C1 segment of cervical spinal cord (tissue), 14 donors: Measurements from ENCODE around the gene PORCN.

ENCODE experiments used
- DNase-seq, 14 donors: peaks; one replicate each; lab custom pipeline; 2025; lab: John Stamatoyannopoulos, UW

PORCN gene

DNA sequence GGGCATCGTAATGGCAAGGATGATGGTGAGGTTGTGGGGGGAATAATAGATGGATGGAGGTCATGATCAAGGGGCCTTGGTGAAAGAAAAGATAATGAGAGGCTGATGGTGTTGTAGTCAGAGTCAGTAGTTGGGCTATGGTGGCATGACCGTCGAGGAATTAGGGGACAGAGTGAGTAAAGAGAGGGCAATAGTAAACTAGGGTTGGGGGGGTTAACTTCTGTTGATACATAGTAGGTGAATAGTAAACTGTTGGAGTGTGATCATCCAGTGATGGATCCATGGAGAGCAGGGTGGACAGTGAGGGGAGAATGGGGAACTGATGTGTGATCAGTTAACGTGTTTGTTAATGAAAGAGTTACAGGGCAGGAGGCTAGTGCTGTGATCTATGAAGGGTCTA lies 31.9 kb upstream of the PORCN start:
- no peak for DNase-seq

DNA sequence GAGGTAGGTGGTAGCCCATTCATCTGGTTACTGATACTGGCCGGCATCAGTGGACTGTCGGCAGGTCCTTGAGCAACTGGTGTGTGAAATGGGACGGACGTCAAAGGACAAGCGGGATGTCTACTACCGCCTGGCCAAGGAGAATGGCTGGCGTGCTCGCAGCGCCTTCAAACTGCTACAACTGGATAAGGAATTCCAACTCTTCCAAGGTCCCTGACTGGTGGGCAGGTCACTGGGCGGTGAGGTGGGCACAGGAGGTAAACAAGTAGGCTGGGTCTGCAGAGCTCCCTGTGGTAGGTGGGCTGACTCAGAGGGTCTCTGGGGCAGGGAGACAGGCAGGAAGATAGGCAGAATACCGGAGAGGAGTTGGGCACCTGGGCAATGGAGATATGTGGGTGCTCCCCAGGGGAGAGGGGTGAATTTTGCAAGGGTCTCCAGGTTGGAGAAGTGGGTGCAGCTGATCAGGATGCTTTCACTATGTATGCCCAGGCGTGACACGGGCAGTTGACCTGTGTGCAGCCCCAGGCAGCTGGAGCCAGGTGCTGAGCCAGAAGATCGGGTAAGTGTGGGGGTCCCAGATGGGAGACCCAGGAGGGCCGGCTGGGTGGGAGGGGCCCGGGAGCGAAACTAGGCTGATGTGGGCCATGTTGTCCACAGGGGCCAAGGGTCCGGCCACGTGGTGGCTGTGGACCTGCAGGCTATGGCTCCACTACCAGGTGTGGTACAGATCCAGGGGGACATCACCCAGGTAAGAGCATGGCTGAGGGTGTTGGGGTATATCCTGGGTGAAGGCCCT lies 30.6 kb upstream of the PORCN start:
- no peak for DNase-seq

DNA sequence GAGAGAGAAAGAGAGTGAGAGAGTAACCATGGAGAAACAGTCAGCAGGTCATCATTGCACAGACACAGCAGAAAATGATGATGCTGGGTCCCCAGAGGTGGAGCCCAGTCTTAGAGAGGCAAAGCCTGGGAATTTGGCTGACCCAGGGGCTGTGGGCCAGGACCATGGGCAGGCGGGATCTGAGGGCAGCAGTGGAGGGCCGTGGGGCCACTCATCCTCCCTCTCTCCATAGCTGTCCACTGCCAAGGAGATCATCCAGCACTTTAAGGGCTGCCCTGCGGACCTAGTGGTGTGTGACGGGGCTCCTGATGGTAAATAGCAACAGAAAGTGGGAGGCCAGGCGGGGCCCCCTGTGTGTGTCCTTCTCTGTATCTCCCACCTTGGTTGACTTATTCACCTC lies 30.0 kb upstream of the PORCN start:
- no peak for DNase-seq

DNA sequence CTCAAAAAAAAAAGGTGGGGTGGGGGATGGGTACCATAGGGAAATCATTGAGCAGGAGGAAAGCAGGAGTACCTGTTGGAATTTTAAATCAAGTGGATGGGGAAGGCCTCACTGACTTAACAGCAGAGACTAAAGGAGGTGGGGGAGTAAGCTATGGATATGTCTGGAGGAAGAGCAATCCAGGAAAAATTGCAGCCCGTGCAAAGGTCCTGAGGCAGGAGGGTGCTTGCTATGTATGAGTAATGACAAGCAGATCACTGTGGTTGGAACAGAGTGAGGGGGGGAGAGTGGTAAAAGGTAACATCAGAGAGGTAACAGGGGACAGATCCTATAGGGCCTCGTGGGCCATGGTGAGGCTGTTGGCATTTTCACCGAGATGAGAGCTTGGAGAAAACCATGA lies 28.6 kb upstream of the PORCN start:
- no peak for DNase-seq

DNA sequence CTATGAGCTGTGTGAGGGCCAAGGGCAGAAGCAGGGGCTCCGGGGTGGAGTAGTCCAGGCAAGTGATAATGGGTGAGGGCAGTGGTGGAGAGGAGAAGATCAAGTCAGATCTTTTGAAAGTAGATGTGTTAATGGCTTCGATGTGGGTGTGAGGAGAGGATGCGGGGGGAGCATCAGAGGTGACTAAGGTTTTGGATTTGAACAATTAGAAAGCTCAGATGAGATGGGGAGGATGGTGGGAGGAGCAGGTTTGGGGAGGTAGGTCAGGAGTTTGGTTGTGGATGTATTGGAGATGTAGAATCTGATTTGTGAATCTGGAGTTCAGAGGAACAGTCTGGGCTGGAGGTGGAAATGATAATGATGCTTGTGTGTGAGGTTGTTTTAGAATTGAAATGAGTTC lies 28.2 kb upstream of the PORCN start:
- no peak for DNase-seq

DNA sequence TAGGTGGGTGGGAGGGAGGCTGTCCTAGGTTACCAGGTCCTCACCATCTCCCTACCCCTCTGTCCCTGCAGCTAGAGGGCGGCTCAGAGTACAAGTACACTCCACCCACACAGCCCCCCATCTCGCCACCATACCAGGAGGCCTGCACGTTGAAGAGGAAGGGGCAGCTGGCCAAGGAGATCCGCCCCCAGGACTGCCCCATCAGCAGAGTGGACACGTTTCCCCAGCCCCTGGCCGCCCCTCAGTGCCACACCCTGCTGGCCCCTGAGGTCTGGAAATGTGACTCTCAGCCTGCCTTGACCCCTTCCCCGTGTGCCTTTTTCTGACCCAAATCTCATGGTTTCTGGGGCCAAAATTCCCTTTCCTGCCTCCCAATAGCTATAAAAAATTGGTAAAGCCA lies 26.3 kb upstream of the PORCN start:
- DNase-seq: no peak

DNA sequence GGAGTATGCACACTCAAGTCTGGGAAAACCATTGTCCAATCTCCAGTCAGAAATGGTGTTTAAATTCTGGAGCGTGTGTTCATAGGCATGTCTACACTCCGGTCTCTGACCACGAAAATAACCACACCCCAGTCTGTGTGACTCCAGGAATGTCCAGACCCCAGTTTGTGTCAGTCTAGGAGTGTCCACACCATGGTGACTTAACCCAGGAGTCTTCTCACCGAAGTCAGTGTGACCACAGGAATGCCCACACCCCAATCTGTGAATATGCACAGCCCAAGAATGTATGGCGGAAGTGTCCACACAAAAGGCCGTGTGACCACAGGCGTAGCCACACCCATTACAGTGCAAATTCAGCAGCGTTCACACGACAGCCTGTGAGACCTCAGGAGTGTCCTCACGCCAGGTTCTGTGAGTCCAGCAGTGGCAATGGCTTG lies 21.4 kb upstream of the PORCN start:
- no peak for DNase-seq

DNA sequence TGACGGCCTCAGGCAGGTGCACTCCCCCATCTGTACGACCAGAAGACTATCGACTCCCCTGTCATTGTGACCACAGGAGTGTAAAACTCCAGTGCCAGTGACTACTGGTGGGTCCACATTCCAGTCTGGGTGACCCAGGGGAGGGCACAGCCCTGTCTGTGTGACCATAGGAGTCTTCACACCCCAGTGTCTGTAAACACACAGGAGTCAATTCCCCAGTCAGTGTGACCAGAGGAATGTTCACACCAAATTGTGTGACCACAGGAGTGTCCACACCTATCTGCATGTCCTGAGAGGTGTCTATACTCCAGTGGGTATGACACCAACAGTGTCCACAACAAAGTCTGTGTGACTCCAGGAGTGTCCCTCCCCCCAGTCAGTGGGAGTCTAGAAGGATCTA lies 20.8 kb upstream of the PORCN start:
- no peak for DNase-seq

DNA sequence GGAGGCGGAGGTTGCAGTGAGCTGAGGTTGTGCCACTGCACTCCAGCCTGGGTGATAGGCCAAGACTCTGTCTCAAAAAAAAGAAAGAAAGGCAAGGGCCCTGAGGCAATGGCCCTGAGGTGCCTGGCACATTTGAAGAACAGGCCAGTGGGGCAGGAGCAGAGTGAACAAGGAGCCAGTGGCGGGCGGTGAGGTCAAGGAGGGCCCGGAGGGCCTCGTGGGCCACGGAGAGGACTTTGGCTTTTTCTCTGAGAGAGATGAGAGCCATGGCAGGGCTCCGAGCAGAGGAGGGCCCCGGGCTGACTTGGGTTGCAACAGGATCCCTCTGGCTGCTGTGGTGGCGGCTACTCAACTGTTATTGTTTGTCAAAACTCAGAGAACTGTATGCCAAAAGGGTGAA lies 19.5 kb upstream of the PORCN start:
- DNase-seq: no peak

DNA sequence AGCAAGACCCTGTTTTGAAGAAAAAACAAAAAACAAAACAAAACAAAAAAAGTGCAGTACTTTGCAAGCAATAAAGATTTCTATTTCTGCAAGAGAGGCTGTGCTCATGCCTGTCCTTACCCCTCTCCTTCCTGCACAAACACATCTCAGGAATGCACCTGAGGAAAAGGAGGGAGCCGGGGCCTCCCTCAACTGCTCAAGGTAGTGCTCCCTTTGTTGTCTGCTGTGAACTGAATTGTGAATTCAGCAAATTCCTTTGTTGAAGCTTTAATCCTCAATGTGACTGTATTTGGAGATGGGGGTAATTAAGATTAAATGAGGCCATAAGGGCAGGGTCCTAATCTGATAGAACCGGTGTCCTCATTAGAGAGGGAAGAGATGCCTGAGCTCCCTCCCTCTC lies 18.9 kb upstream of the PORCN start:
- DNase-seq: no peak

DNA sequence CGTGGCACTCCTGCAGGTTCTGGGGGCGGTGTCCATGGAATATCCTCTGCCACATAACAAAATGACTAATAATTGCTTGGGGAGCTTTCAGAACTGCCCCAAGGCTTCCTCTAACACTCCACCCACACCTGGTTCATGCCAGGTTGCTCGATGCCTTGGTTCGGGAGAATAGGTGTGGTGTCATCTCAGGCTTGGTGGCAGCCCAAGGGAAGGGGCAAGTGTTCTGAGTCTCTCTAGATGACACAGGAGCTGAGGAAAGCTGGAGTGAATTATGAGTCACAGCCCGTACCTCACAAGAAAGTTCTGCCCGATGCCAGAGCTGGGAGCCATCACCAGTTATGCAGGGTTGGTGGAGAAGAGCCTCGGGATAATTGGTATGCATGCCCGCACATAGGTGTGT lies 18.1 kb upstream of the PORCN start:
- DNase-seq: no peak

DNA sequence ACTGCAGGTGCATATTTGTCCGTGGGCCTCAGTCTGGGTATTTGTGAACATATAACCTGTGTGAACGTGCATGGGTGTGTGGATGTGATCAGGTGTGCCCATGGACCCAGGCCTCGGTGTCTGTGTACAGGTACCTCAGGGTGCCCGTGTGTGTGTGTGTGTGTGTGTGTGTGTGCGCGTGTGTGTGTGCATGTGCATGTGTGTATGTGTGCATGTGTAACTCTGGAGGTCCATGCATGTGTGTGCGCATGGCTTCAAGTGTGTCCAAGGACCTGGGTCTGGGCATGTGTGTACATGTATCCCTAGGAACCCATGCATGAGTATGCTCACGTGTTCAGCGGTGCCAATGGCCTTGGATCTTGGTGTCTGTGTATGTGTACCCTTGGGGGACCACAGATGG lies 17.0 kb upstream of the PORCN start:
- DNase-seq: no peak

DNA sequence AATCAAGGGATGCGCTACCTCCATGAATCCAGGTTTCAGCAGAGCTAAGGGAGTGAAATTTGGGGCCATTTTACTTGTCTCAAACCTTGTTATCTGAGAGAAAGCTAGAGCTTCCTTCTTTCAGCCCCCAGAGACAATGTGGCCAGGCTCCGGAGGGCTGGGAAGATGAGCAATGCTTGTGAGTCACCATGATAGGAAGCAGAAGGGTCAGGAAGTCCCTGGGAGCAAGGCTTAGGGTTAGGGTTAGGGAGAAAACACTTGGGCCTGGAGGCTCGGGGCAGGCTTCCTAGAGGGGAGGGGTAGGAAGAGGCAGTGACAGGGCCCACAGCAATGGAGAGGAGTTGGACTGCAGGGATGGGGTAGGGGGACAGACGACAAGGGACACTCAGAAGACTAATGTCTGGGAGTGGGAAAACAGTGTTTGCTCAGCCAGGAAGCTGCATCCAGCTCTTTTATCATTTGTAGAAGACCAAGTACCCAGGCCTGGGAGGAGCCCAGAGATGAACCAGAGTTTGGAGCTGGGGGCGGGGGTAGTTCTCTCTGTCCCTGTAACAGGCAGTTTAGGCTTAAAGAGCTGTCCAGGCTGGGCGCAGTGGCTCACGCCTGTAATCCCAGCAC lies 16.4 kb upstream of the PORCN start:
- no peak for DNase-seq

DNA sequence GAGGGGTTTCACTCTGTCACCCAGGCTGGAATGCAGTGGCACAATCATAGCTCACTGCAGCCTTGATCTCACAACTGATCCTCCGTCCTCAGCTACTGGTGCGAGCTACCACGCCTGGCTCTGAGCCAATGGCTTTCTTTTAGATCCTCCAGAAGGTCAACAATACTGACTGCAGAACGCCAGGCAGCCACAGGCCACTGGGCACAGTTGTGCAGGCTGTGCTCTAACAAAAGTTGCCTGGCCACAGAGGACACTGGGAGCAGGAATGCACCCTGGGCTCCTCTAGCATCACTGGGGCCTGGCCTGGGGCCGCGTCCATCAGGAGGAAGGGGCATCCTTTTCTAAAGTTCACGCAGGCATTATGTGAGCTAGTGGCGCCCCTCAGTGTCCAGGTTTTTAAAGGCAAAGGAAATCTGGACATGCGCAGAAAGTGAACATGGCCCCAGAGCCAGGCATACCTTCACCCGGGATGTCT lies 14.9 kb upstream of the PORCN start:
- DNase-seq: peak in 9 of 14 donors; percentile 1 to 61 (median 16)

DNA sequence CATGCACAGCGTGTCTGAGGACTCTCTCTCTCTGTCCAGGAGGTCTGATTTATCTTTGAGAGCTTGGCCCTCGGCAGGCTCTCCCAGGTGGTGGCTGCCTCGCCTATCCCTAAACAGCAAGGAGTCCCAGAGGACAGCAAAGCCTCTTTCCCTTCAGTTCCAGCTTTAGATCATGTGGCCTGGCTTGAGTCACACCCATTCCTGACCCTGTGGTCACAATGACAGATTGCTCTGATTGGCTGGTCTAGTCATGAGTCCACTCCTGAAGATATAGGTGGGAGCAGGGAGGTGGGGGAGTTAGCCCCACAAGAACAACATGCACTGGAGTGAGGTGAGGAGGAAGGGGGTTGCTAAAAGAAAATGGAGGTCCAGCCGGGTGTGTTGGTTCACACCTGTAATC lies 12.1 kb upstream of the PORCN start:
- no peak for DNase-seq

DNA sequence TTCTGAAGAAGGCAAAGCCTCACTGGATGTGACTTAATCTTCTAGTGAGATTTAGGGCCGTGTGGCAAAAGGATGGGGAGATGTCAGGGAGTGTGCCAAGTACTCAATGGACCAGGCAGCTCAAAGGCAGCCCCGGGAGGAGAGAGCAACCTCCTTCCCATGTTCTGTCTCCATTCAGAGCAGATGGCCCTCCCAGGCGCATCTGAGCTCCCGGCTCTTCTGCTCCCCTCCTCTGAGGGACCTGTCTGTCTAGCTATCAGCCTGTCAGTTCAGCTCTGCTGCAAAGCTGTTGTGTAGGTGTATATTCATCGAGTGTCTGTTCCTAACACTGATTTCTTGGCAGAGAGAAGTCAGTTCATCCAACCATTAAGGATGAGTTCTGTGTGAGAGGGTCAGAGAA lies 10.9 kb upstream of the PORCN start:
- DNase-seq: peak in 1 of 14 donors; percentile 10

DNA sequence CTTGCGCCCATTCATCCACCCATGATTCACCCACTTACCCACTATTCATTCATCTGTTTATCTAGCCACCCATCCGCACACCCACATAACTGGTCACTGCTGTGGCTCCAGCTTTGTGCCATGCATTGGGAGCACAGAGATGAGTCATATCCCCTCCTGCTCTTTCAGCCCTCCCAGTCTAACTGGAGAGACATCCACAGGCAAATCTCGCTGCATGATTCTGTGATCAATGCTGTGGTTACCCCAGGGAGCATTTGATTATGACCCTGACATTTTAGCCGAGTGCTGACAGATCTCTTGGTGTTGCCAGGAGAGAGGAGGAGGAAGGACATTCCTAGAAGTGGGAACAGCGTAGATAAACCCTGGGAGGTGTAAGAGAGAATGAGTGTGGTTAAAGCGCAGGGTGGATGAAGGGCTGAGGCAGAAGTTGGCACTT lies 10.4 kb upstream of the PORCN start:
- DNase-seq: no peak

DNA sequence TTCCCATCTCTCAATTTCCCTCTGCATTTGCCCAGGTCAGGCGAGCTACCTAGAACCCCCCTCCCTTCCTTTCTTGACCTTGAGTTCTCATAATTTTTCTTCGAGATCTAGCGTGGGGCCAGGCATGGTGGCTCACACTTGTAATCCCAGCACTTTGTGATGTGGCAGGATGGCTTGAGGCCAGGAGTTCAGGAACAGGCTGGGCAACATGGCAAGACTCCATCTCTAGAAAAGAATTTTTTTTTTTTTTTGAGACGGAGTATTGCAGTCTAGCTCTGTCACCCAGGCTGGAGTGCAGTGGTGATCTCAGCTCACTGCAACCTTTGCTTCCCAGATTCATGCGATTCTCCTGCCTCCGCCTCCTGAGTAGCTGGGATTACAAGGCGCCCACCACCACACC lies 4.5 kb upstream of the PORCN start:
- DNase-seq: no peak

DNA sequence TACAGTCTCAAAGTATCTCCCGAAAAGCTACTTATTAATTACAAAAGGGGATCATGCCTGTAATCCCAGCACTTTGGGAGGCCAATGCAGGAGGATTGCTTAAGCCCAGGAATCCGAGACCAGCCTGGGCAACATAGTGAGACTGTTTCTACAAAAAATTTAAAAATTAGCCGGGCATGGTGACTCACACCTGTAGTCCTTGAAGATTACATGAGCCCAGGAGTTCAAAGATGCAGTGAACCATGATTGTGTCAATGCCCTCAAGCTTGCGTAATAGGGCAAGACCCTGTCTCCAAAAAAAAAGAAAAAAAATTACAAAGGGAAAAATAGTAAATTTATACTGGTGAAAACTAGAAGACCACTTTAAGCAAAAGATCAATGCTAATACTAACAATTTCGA lies 3.3 kb upstream of the PORCN start:
- DNase-seq: no peak

DNA sequence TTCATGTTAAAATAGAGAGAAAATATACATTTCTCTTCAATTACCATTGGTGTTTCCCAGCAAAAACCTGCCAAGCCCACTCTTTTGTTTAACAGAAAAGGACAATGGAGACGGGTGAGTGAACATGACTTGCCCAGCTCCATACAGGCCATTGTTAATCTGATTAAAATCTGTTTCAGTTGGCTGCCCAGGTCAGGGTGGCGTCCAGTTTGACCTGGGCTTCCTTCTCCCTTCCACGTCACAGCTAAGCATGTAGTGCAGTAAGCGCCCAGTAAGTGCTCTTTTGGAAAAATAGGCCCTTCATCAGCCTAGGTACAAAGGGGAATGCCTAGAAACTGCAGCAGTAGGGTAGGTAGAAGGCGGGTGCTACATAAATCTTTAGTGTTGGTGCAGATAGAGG lies 1.5 kb upstream of the PORCN start:
- no peak for DNase-seq

DNA sequence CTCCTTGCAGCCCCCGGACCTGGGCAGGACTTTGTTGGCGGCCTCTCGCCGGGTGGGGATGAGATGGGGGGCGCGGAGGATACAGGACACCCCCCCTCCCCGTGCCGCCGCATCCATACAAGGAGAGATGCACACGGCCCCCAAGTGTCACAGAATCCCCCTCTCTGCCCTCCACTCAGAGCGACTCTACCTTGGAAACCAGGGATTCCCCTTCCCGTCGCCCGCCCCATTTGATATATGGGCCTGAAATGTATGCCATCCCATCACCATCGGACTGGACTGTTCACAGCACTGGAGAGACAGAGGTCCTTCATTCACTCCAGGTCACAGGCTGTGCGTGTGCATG lies 426 bp downstream of the PORCN start:
- DNase-seq: no peak

DNA sequence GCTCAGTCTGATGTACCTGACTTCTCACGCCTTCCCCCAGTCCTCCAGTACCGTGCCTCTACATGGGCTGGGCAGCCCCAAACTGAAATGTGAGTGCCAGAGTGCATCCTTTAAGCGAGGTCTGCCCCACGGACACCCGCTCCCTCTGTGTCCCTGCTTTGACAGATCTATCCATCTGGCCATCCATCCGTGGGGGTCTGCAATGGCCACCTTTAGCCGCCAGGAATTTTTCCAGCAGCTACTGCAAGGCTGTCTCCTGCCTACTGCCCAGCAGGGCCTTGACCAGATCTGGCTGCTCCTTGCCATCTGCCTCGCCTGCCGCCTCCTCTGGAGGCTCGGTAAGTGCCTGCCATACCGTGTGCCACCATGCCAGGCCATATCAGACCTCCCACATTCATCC lies 827 bp downstream of the PORCN start:
- DNase-seq: peak in 1 of 14 donors; percentile 15

DNA sequence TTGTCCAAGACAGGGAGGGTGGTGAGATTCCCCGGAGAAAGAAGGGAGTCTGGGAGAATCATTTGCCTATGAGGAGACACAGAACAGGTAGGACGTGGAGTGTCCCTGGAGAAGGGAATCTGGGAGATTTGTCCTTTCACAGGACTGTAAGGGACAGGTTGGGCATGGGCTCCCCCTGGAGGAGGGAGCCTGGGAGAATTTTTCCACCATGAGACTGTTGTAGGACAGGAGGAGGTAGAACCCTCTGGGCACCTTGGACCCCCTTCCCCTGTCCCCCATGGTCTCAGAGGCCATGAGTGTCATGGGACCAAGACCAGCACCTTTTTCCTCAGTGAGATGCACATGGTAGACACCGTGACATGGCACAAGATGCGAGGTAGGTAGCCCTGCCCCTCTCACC lies 2.8 kb downstream of the PORCN start:
- no peak for DNase-seq
